MM.1S (cell line): ENCODE results near the gene HSF2BP.

Source experiments
- CTCF ChIP-seq: fragments of 300-600 bp; sonication (generic); IDR thresholded peaks from 2 replicates; pipeline ENCODE4 v1.5.1; 2016; ENCODE audit warnings: antibody characterized with exemption, low read length, mixed read lengths
- EZH2 ChIP-seq: fragments of 300-600 bp; sonication (generic); optimal IDR thresholded peaks from 2 replicates; pipeline ENCODE3; 2017; ENCODE audit warnings: low read depth, mild to moderate bottlenecking, antibody characterized with exemption, low read length, mixed read lengths

- TF ChIP-seq CTCF = no peak
- no peak for TF ChIP-seq EZH2
Measured at GRCh38 chr21:43603233-43603626, 56.1 kb downstream of the HSF2BP start.
